Hepatocyte (in vitro differentiated cells): Measurements from ENCODE around the gene SUGP2. TPM values are rescaled to one million over a fixed set of nuclear protein-coding genes. Genes with fewer than 3 reads are reported as not detected.

Experiments
- DNase-seq: peaks from one replicate; pipeline ENCODE4 v3.0.0-alpha.2; 2016; ENCODE audit warnings: low spot score
- H2AFZ ChIP-seq: fragments of 200-600 bp; sonication (generic); 2 replicates; pipeline ENCODE4 v1.6.0; 2016; ENCODE audit warnings: antibody characterized with exemption, mild to moderate bottlenecking
- H3K27ac ChIP-seq: fragments of 200-600 bp; sonication (generic); 2 replicates; pipeline ENCODE4 v1.5.1; 2016; ENCODE audit warnings: mild to moderate bottlenecking
- H3K27me3 ChIP-seq: fragments of 200-600 bp; sonication (generic); 2 replicates; pipeline ENCODE4 v1.6.1; 2016
- H3K36me3 ChIP-seq: fragments of 200-600 bp; sonication (generic); replicated peaks from 2 replicates; pipeline ENCODE4 v1.5.1; 2016; ENCODE audit warnings: low read depth; ENCODE audit not compliant: insufficient read depth
- H3K4me1 ChIP-seq: fragments of 200-600 bp; sonication (generic); 2 replicates; pipeline ENCODE4 v1.5.1; 2016; ENCODE audit warnings: mild to moderate bottlenecking, moderate library complexity; ENCODE audit not compliant: insufficient read depth
- H3K4me2 ChIP-seq: fragments of 200-600 bp; sonication (generic); 2 replicates; pipeline ENCODE4 v1.6.0; 2016
- H3K4me3 ChIP-seq: fragments of 200-600 bp; sonication (generic); 2 replicates; pipeline ENCODE4 v1.5.1; 2016; ENCODE audit warnings: mild to moderate bottlenecking
- H3K79me2 ChIP-seq: fragments of 200-600 bp; sonication (generic); 2 replicates; pipeline ENCODE4 v1.6.0; 2017; ENCODE audit warnings: mild to moderate bottlenecking
- H3K9me2 ChIP-seq: fragments of 200-600 bp; sonication (generic); replicated peaks from 2 replicates; pipeline ENCODE4 v1.6.0; 2017; ENCODE audit warnings: mild to moderate bottlenecking; ENCODE audit not compliant: insufficient read depth
- H3K9me3 ChIP-seq: fragments of 200-600 bp; sonication (generic); 2 replicates; pipeline ENCODE4 v1.5.1; 2016; ENCODE audit warnings: low read depth, mild to moderate bottlenecking
- H4K20me1 ChIP-seq: fragments of 200-600 bp; sonication (generic); 2 replicates; pipeline ENCODE4 v1.6.0; 2016; ENCODE audit warnings: mild to moderate bottlenecking; ENCODE audit not compliant: insufficient read depth, poor library complexity, severe bottlenecking
- EZH2 ChIP-seq: fragments of 200-600 bp; sonication (generic); IDR thresholded peaks from 2 replicates; pipeline ENCODE4 v1.6.1; 2016; ENCODE audit warnings: antibody characterized with exemption, mild to moderate bottlenecking, borderline replicate concordance
- EZH2phosphoT487 ChIP-seq: fragments of 200-600 bp; sonication (generic); IDR thresholded peaks from one replicate; pipeline ENCODE4 v1.6.1; 2018; ENCODE audit warnings: antibody characterized with exemption, mild to moderate bottlenecking, low read depth, moderate library complexity; ENCODE audit not compliant: unreplicated experiment, severe bottlenecking
- WGBS: methylation state at CpG from one replicate; pipeline ENCODE4 v1.1.6; 2016; ENCODE audit warnings: low lambda C conversion rate; ENCODE audit errors: missing lambda C conversion rate; 5-methylcytosine and 5-hydroxymethylcytosine counted together
- polyA plus RNA-seq: library from polyadenylated mRNA; unstranded; fragments of >200 nt; fragmentation: Nextera tagmentation; extraction: Ambion mirVana; gene quantifications from 2 replicates; pipeline ENCODE4 v1.2.1, GENCODE V29; 2016
- total RNA-seq: library from RNA; depleted of rRNA; stranded (reverse); fragments of >200 nt; gene quantifications from 2 replicates; pipeline ENCODE4 v1.2.3, GENCODE V29; 2014
- TF ChIP-seq, protein P1 (sequence below): fragments of 200-600 bp; sonication (generic); IDR thresholded peaks from 2 replicates; pipeline ENCODE4 v1.5.1; 2016; ENCODE audit warnings: antibody characterized with exemption, mild to moderate bottlenecking; ENCODE audit not compliant: poor library complexity

The SUGP2 gene
- total and polyA plus RNA-seq, 2 experiments from 2014 or later, result 36.4 to 51.0 TPM

DNA sequence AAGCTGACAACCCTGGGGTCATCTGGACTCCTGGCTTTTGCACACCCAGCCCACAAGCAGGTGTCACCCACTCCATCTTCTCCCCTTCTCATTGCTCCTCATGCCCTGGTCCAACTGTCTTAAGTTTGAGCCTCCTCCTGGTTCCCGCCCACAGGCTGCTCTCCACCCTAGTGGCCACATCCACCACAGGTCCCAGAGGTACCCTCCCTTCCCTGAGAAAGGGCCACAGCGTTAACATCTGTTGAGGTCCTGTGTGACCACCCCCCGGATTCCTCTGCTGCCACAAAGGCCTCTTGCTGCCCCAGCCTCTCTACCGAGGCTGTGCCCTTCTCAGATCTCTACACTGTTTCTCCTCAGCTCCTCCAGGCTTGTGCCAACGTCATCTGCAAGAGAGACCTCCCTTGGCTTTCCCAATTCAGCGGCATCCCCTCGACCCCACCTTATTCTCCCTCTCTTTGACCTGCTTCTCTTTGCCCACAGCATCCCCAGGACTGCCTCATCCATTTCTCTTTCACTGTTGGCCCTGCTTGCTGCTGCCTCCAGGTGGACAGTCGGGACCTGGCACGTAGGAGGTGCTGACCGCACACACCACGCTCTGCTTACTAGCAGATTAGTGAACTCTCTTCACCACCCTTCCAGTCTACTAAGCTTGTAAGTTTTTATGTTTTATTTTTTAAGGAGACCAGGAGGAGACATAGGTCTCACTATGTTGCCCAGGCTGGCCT lies 33.3 kb downstream of the SUGP2 start:
- Histone ChIP-seq H3K9me3 (no peaks in the 10 kb centered on the region), H3K36me3 (no peaks in the 10 kb centered on the region), H4K20me1 (no peaks in the 10 kb centered on the region), H3K27me3 (no peaks in the 10 kb centered on the region), H2AFZ (no peak overlapping the region), H3K4me3 (no peak overlapping the region), H3K4me2 (no peak overlapping the region), H3K4me1 (no peaks in the 10 kb centered on the region), H3K79me2 (no peaks in the 10 kb centered on the region), H3K9me2 (no peaks in the 10 kb centered on the region), H3K27ac (no peak overlapping the region)
- no peak for DNase-seq
- TF ChIP-seq EZH2phosphoT487, result no peak
- TF ChIP-seq, protein P1, sequence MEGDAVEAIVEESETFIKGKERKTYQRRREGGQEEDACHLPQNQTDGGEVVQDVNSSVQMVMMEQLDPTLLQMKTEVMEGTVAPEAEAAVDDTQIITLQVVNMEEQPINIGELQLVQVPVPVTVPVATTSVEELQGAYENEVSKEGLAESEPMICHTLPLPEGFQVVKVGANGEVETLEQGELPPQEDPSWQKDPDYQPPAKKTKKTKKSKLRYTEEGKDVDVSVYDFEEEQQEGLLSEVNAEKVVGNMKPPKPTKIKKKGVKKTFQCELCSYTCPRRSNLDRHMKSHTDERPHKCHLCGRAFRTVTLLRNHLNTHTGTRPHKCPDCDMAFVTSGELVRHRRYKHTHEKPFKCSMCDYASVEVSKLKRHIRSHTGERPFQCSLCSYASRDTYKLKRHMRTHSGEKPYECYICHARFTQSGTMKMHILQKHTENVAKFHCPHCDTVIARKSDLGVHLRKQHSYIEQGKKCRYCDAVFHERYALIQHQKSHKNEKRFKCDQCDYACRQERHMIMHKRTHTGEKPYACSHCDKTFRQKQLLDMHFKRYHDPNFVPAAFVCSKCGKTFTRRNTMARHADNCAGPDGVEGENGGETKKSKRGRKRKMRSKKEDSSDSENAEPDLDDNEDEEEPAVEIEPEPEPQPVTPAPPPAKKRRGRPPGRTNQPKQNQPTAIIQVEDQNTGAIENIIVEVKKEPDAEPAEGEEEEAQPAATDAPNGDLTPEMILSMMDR, result peak; percentile 19
- 93% methylated on average over 11 of the region's 11 CpGs for WGBS

DNA sequence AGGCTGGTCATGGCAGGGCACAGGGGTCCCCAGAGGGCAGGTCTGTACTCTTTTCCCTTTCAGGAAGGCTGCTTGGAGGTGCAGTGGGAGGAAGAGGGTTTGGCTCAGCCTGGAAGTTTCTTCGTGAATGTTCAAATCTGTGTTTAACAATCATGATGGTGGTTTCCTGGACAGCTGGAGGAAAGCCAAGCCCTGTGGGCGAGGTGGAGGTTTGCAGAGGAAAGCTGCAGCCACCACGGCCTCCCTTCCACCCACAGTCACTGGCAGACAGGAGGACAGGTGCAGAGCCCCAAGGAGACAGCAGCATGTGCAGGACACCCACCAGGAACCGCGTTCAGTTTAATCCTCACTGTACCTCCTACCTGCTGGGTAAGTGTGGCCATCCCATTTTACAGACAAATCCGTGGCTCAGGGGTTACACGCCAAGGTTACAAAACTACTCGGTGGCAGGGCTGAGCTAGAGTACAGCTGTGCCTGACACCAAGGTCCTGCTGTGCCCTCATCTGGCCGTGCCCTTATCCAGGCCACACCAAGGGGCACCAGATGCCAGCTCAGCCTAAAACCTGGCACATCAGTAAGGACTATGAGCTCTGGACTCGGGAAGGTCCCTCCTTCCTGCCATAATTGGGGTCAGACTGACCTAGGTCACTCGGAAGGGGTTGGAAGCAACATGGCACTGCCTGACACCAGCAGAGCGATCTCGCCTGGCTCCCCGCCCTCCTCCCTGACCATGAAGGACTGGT lies 34.1 kb downstream of the SUGP2 start:
- H4K20me1 ChIP-seq, result no peaks in the 10 kb centered on the region
- TF ChIP-seq EZH2, result no peak
- no peak for TF ChIP-seq EZH2phosphoT487
- TF ChIP-seq, protein P1, result no peak
- no peaks in the 10 kb centered on the region for H3K27me3 ChIP-seq
- no peaks in the 10 kb centered on the region for H3K9me2 ChIP-seq
- H3K4me2 ChIP-seq, result no peak overlapping the region
- DNase-seq, result no peak
- no peaks in the 10 kb centered on the region for H3K4me1 ChIP-seq
- H3K79me2 ChIP-seq, result no peaks in the 10 kb centered on the region
- no peak overlapping the region for H3K27ac ChIP-seq
- H3K9me3 ChIP-seq, result no peaks in the 10 kb centered on the region
- no peaks in the 10 kb centered on the region for H3K36me3 ChIP-seq
- 88% methylated on average over 11 of the region's 14 CpGs for WGBS
- H3K4me3 ChIP-seq, result no peak overlapping the region
- H2AFZ ChIP-seq, result no peak overlapping the region

DNA sequence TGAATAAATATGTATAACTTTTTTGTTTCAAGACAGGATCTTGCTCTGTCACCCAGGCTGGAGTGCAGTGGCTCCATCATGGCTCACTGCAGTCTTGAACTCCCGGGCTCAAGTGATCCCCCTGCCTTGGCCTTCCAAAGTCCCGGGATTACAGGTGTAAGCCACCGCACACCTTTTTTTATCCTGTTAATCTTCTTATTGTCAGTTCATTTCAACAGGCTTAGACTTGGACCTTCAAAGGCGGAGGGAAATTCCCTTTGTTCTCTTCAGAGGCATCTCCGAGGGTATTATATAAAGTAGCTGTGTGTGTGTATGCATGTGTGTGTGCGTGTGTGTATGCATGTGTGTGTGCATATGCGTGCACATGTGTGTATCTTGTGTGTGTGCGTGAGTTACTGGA lies 35.0 kb downstream of the SUGP2 start:
- Histone ChIP-seq H3K9me2 (no peaks in the 10 kb centered on the region), H3K79me2 (no peaks in the 10 kb centered on the region), H3K36me3 (no peaks in the 10 kb centered on the region), H3K9me3 (no peaks in the 10 kb centered on the region), H2AFZ (no peak overlapping the region), H3K4me2 (no peak overlapping the region), H3K4me3 (no peak overlapping the region), H3K27ac (no peak overlapping the region), H4K20me1 (no peaks in the 10 kb centered on the region), H3K27me3 (no peaks in the 10 kb centered on the region), H3K4me1 (no peaks in the 10 kb centered on the region)
- WGBS, result 85% methylated on average over 8 of the region's 8 CpGs
- no peak for DNase-seq
- no peak for TF ChIP-seq EZH2
- no peak for TF ChIP-seq EZH2phosphoT487
- TF ChIP-seq, protein P1, result no peak
